HEK293T (cell line): ENCODE measurements around the gene GNG12.

Experiments
- ARNT ChIP-seq: fragments of 450-650 bp; IDR thresholded peaks from 2 replicates; pipeline ENCODE4 v1.6.1; 2017; ENCODE audit warnings: mild to moderate bottlenecking
- BHLHE40 ChIP-seq: fragments of 450-650 bp; IDR thresholded peaks from 2 replicates; pipeline ENCODE4 v1.6.1; 2016; ENCODE audit warnings: mild to moderate bottlenecking, moderate library complexity, borderline replicate concordance
- FOXA1 ChIP-seq: fragments of 450-650 bp; IDR thresholded peaks from 2 replicates; pipeline ENCODE4 v1.6.1; 2016; ENCODE audit warnings: mild to moderate bottlenecking
- FOXK2 ChIP-seq: fragments of 450-650 bp; IDR thresholded peaks from 2 replicates; pipeline ENCODE4 v1.6.1; 2016; ENCODE audit warnings: mild to moderate bottlenecking
- FOXM1 ChIP-seq: fragments of 450-650 bp; IDR thresholded peaks from 2 replicates; pipeline ENCODE4 v1.6.1; 2017; ENCODE audit warnings: mild to moderate bottlenecking, borderline replicate concordance
- HDGF ChIP-seq: fragments of 450-650 bp; IDR thresholded peaks from 2 replicates; pipeline ENCODE4 v1.6.1; 2017; ENCODE audit warnings: antibody characterized with exemption, borderline replicate concordance
- SP1 ChIP-seq: fragments of 450-650 bp; IDR thresholded peaks from 2 replicates; pipeline ENCODE4 v1.6.1; 2017
- SUZ12 ChIP-seq: fragments of 450-650 bp; IDR thresholded peaks from 2 replicates; pipeline ENCODE4 v1.6.1; 2016; ENCODE audit warnings: mild to moderate bottlenecking
- TARDBP ChIP-seq: fragments of 450-650 bp; IDR thresholded peaks from 2 replicates; pipeline ENCODE4 v1.6.1; 2016
- ZNF384 ChIP-seq: fragments of 450-650 bp; IDR thresholded peaks from 2 replicates; pipeline ENCODE4 v1.6.1; 2016

- no peak for TF ChIP-seq HDGF
- no peak for TF ChIP-seq ARNT
- no peak for TF ChIP-seq SUZ12
- TF ChIP-seq FOXM1, result no peak
- no peak for TF ChIP-seq FOXA1
- TF ChIP-seq SP1, result no peak
- no peak for TF ChIP-seq TARDBP
- no peak for TF ChIP-seq ZNF384
- TF ChIP-seq BHLHE40, result no peak
- TF ChIP-seq FOXK2, result no peak
These were observed 78.1 kb downstream of the GNG12 start for GRCh38 chr1:67755160-67755559.
